ENCODE data around the gene TSPAN9. TPM values are rescaled to one million over a fixed set of nuclear protein-coding genes. Genes with fewer than 3 reads are reported as not detected.

The TSPAN9 gene
- total RNA-seq, 2 donors from 2014 or later = 41.9 to 50.0 TPM

DNA sequence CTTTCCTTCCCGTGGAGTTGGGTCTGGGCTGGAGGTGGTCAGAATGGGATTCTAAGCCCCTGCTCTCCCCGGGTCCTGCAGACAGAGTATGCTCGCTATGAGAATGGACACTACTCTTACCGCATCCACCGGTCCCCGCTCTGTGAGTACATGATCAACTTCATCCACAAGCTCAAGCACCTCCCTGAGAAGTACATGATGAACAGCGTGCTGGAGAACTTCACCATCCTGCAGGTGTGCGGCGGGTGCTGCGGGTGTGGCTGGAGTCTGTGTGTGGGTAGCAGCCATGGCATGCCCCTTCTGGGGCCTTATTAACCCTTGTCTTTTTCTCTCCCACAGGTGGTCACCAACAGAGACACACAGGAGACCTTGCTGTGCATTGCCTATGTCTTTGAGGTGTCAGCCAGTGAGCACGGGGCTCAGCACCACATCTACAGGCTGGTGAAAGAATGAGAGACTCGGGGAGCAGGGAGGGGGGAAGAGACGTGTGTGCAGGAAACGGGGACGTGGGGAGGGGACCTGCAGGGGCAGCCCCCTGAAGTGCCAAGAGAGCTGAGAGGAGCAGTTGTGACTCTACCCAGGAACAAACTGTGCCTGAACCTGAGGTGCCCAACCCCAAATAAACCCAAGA lies 37.0 kb upstream of the TSPAN9 start:
- 94% methylated on average over 15 of the region's 15 CpGs for WGBS
- Histone ChIP-seq H3K4me3 (no peak overlapping the region), H3K9me3 (no peaks in the 10 kb centered on the region), H3K4me1 (replicated peaks) (no peaks in the 10 kb centered on the region), H3K27me3 (replicated peaks; ENCODE audit: insufficient read depth) (no peaks in the 10 kb centered on the region), H3K27ac (no peak overlapping the region), H3K36me3 (no peaks in the 10 kb centered on the region)
- no peak for TF ChIP-seq POLR2A (IDR thresholded peaks at IDR 0.05)
- TF ChIP-seq CTCF (IDR thresholded peaks at IDR 0.05) = no peak
- no peak for TF ChIP-seq POLR2AphosphoS5 (IDR thresholded peaks at IDR 0.05)
- no peak for DNase-seq (ENCODE audit: low spot score)
- intact Hi-C loops (cut with DNase I) = no loop called here

- 93% methylated on average over 29 of the region's 29 CpGs for WGBS
- no peaks in the 10 kb centered on the region for H3K36me3 ChIP-seq
- TF ChIP-seq POLR2A (IDR thresholded peaks at IDR 0.05) (no peak), POLR2AphosphoS5 (IDR thresholded peaks at IDR 0.05) (no peak), CTCF (IDR thresholded peaks at IDR 0.05) (no peak)
- no peak overlapping the region for H3K4me3 ChIP-seq
- no peak overlapping the region for H3K27ac ChIP-seq
- intact Hi-C loops (cut with DNase I) = no loop called here
- no peaks in the 10 kb centered on the region for H3K27me3 ChIP-seq (replicated peaks; ENCODE audit: insufficient read depth)
- no peak for DNase-seq (ENCODE audit: low spot score)
- no peaks in the 10 kb centered on the region for H3K9me3 ChIP-seq
- H3K4me1 ChIP-seq (replicated peaks) = no peaks in the 10 kb centered on the region
Measured at GRCh38 chr12:3040663-3041544, 36.3 kb upstream of the TSPAN9 start.

DNA sequence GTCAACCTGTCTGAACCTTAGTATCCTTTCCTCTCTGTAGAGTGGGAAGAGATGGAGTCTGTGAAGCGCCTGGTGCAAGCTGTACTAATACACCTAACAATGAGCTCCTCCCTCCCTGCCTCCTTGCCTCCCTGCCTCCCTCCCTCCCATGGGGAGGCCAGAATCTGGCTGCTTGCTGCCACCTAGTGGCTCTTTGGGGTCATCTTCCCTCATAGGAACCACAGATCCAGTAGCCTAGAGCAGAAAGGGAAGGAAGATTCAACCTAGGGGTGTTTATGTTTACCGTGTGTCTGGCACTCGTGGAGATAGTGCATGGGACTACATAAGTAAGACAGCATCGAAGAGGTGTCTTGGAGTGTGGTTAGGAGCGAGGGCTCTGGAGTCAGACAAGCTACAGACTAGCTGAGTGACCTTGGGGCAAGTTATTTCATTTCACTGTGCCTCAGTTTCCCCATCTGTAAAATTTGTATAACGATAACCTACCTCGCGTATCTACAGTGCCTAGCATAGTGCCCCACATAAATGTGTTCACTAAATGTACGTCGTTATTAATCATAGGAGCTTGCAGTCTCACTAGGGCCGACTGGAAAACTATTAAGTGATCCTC lies 35.5 kb upstream of the TSPAN9 start:
- H3K36me3 ChIP-seq = no peaks in the 10 kb centered on the region
- DNase-seq (ENCODE audit: low spot score) = peak; percentile 37
- H3K9me3 ChIP-seq = no peaks in the 10 kb centered on the region
- no peak overlapping the region for H3K27ac ChIP-seq
- 72% methylated on average over 11 of the region's 11 CpGs for WGBS
- no peaks in the 10 kb centered on the region for H3K27me3 ChIP-seq (replicated peaks; ENCODE audit: insufficient read depth)
- H3K4me1 ChIP-seq (replicated peaks) = no peaks in the 10 kb centered on the region
- no peak overlapping the region for H3K4me3 ChIP-seq
- TF ChIP-seq POLR2AphosphoS5 (IDR thresholded peaks at IDR 0.05) (no peak), POLR2A (IDR thresholded peaks at IDR 0.05) (no peak), CTCF (IDR thresholded peaks at IDR 0.05) (peak in 3 of 4 experiments; percentile 31 to 50 (median 39))
- intact Hi-C loops (cut with DNase I) = no loop called here

- intact Hi-C loops (cut with DNase I) = no loop called here
- H3K36me3 ChIP-seq = no peaks in the 10 kb centered on the region
- 33% methylated on average over 8 of the region's 8 CpGs for WGBS
Measured at GRCh38 chr12:3042394-3042793, 34.8 kb upstream of the TSPAN9 start.

More at GRCh38 chr12:3042394-3042793, 34.8 kb upstream of the TSPAN9 start:
- no peak for TF ChIP-seq POLR2A (IDR thresholded peaks at IDR 0.05)
- no peak for TF ChIP-seq CTCF (IDR thresholded peaks at IDR 0.05)
- no peak for TF ChIP-seq POLR2AphosphoS5 (IDR thresholded peaks at IDR 0.05)
- H3K27ac ChIP-seq = no peak overlapping the region
- H3K4me1 ChIP-seq (replicated peaks) = no peaks in the 10 kb centered on the region
- DNase-seq (ENCODE audit: low spot score) = no peak
- no peaks in the 10 kb centered on the region for H3K27me3 ChIP-seq (replicated peaks; ENCODE audit: insufficient read depth)
- H3K4me3 ChIP-seq = no peak overlapping the region
- H3K9me3 ChIP-seq = no peaks in the 10 kb centered on the region
